ENCODE measurements around the gene ALMS1.
"Not testable (repeated sequence)": the region's sequence is repeated elsewhere in the genome, so short reads cannot be mapped to it uniquely, and the experiment has no call there.

The ALMS1 gene

GRCh38 chr2:73406996-73407395, 21.4 kb downstream of the ALMS1 start:
- DNase-seq, result no peak

DNA sequence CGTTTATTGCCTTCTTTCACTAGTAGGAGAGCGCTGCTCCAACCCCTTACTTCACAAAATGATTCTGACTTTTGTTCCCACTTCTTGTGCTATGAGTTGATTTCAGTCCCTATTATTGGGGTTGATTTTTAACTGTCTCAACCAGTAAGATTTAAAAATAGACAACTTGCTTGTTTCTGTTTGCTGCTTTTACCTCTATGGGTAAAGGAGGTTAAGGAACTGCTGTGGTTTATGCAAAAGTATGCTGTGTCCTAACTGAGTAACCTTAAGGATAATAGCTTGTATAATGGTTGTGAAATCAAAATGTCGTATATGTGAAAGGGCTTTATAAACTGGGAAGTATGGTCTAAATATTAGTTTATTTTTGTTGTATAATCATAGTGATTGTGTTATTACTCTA, 22.6 kb downstream of the ALMS1 start:
- DNase-seq, result no peak

DNA sequence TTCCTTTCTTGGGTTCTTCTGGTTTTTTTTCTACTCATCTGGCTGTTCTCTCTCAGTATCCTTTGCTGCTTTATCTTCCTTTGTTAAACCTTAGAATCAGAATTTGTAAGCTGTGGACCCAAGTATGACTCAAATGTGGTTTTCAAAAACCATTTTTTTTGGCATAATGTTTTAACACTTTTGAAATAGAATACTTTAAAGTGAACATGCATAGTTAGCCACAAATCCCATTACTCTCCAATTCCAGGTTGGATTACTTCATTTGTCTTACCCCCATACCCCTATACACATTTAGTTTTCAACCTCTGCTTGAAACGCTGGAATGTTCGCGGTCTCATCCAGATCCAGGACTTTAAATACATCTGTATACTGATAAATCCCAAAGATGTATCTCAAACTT, 29.1 kb downstream of the ALMS1 start:
- DNase-seq, result no peak

DNA sequence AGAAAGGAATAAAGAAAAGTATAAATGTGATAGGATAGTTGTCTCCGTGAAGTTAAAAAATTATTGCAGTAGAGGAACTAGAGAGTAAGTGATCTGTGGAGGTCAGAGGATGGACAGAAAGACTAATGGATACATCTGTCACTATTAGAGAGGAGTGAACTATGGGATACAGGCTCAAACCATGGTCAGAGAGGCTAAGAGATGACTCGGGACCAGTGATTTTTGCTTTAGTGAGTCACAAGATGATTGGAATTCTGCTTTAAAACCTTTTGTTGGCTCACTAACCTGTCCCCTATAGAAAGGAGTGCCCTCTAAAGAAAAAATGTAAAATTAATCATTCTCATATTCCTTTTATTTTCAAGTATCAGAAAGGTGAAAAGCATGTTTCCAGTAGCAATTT, 30.3 kb downstream of the ALMS1 start:
- DNase-seq, result no peak

DNA sequence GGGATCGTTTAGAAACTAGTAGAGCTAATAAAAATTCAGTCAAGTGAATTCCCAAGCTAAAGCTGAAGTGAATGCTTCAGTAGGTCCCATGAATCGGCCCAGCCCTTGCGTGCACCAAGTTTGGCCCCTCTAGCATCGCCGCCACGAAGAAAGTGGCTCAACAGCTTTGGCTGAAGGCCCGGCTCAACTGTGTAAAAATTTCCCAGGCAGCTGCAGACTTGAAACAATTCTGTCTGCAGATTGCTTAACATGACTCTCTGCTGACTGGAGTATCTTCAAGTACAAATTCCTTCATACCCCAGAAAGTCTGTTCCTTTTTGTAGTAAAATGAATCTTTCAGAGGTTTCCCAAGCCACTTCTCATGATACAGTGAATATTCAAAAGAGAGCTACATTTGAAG, 32.7 kb downstream of the ALMS1 start:
- DNase-seq, result no peak

GRCh38 chr2:73423913-73424312, 38.3 kb downstream of the ALMS1 start:
- no peak for DNase-seq

- DNase-seq, result no peak
Measured at GRCh38 chr2:73426176-73426575, 40.5 kb downstream of the ALMS1 start.

DNA sequence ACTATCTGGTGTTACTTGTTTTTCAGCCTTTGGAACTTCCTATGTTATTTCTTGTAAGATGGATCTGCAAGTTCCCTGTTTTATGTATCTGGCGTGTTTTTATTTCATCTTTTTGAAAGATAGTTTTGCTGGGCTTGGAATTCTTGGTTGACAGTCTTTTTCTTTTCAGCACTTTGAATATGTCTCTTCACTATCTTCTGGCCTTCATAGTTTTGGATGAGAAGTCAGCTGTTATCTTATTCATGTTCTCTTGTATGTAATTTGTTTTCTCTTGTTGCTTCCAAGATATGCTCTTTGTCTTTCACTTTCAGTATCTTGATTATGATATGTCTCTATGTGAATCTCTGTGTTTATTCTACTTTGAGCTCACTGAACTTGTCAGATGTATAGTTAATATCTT, 50.4 kb downstream of the ALMS1 start:
- DNase-seq, result no peak

DNA sequence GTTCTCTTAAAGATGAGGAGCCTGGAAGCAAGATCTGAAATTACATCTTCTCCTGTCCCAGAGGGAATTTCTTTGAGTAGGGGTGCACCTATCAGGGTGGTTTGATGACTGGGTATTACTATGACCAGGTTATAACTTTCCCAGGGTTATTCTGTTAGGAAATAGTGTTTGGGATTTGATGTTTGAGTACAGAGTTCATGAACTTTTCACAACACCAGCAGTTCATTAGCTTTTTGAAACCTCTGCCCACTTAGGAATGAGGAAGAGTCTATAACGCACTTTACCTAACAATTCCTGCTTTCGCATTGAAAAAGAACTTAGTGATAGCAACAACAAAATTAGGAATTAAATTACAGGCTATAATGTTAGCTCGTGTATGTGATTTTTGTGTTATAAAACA, 58.6 kb downstream of the ALMS1 start:
- DNase-seq, result no peak

- no peak for DNase-seq
Measured at GRCh38 chr2:73448856-73449255, 63.2 kb downstream of the ALMS1 start.

- DNase-seq, result no peak
Measured at GRCh38 chr2:73449404-73449803, 63.8 kb downstream of the ALMS1 start.

GRCh38 chr2:73451263-73451972, 65.8 kb downstream of the ALMS1 start:
- no peak for DNase-seq

DNA sequence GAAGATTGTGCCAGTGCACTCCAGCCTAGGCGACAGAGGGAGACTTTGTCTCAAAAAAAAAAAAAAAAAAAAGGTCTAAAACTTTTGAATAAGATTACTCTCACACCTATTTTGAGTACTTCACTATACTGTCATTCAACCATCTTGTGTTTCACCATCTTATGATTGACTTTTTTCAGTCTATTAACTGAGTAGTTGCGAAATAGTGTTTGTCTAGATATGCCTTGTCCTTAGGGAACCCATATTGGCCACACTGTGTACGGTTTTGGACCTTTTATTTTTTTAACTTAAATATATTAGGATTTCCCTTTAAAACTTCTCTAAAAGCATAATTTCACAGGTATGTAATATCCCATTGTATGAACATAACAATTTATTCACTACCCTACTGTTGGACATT, 72.3 kb downstream of the ALMS1 start:
- no peak for DNase-seq

DNA sequence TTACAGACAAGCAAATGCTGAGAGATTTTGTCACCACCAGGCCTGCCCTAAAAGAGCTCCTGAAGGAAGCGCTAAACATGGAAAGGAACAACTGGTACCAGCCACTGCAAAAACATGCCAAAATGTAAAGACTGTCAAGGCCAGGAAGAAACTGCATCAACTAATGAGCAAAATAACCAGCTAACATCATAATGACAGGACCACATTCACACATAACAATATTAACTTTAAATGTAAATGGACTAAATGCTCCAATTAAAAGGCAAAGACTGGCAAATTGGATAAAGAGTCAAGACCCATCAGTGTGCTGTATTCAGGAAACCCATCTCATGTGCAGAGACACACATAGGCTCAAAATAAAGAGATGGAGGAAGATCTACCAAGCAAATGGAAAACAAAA, 76.8 kb downstream of the ALMS1 start:
- DNase-seq, result not testable (repeated sequence)

GRCh38 chr2:73468376-73468775, 82.7 kb downstream of the ALMS1 start:
- DNase-seq, result no peak

- not testable (repeated sequence) for DNase-seq
Measured at GRCh38 chr2:73483874-73484273, 98.2 kb downstream of the ALMS1 start.

DNA sequence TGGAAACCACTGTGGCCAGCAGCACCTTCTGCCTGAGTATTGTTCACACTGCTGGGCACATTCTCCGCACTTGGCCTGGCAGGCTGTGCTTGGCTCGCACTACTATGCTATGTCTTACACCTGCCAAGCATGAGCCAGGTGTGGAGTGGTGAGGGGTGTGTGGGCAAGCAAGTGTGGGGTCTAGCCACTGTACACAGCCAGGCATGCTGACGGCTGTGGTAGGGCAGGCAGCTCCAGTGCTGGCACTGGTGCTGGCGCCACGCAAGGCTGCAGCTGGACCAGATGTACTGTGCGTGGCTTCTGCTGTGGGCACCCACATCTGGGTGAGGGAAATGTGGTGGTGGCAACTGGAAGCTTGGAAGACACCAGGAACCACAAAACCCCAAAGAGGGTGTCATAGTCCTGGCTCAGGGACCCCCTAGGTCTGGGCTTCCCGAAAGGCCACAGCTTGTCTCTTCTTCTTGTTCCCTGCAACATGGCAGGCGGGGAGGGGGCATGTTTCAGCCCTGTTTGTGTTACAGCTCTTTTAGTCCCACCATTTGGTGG, 101.5 kb downstream of the ALMS1 start:
- no peak for DNase-seq

- DNase-seq, result no peak
Measured at GRCh38 chr2:73488079-73488478, 102.4 kb downstream of the ALMS1 start.

DNA sequence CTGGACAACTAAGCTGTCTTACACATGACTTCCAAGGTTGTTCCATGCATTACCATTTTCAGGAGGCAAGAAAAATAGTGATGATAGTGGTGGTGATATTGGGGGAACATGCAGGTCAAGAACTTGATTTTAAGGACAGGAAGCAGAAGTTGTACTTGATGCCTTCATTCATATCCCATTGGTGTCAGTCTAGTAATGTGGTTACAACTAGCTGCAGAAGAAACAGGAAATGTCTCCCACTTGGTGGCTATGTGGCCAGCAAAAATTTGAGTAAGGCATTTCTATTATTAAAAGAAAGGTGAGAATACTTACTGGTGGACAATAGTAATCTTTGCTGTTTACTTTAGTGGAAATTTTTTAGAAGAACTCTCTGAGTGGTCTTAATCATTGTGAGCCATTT, 103.4 kb downstream of the ALMS1 start:
- DNase-seq, result no peak

DNA sequence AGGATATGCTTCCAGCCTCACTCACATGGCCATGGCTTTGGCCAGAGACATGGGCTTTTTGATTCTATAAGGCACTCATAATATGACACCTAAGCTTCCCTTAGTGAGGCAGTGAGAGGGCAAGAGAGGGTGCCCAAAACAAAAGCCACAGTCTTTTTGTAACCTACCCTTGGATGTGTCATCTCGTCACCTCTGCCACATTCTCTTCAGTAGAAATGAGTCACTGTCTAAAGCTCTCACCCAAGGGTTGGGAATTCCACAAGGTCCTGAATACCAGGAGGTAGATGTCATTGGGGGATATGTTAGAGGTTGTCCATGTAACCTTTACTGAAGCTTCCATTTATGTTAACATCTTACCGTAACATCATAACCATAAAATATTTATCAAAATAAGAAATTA, 108.4 kb downstream of the ALMS1 start:
- DNase-seq, result no peak

- DNase-seq, result no peak
Measured at GRCh38 chr2:73503992-73504570, 118.4 kb downstream of the ALMS1 start.

DNA sequence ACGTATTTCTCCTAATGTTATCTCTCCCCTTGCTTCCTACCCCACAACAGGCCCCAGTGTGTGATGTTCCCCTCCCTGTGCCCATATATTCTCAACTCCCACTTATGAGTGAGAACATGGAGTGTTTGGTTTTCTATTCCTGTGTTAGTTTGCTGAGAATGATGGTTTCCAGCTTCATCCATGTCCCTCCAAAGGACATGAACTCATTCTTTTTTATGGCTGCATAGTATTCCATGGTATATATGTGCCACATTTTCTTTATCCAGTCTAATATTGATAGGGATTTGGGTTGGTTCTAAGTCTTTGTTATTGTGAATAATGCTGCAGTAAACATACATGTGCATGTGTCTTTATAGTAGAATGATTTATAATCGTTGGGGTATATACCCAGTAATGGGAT, 119.2 kb downstream of the ALMS1 start:
- not testable (repeated sequence) for DNase-seq

DNA sequence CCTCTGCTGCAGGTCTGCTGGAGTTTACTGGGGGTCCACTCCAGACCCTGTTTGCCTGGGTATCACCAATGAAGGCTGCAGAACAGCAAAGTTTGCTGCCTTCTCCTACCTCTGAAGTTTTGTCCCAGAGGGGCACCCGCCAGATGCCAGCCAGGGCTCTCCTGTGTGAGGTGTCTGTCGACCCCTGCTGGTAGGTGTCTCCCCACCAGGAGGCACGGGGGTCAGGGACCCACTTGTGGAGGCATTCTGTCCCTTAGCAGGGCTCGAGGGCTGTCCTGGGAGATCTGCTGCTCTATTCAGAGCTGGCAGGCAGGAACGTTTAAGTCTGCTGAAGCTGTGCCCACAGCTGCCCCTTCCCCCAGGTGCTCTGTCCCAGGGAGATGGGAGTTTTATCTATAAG, 124.8 kb downstream of the ALMS1 start:
- not testable (repeated sequence) for DNase-seq

- DNase-seq, result no peak
Measured at GRCh38 chr2:73516033-73516432, 130.4 kb downstream of the ALMS1 start.

DNA sequence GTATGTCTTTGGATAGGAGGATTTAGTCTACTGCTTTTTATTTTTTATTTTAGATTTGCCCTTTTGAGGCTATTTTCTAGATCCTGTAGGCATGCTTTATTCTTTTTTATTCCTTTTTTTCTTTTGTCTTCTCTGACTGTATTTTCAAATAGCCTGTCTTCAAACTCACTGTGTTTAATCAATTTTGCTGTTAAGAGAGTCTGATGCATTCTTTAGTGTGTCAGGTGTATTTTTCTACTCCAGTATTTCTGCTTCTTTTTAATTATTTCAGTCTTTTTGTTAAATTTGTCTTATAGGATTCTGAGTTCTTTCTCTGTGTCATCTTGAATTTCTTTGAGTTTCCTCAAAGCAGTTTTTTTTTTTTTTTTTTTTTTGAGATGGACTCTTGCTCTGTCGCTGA, 143.1 kb downstream of the ALMS1 start:
- no peak for DNase-seq
